ENCODE results near the gene ACSS1.

Gene ACSS1

DNA sequence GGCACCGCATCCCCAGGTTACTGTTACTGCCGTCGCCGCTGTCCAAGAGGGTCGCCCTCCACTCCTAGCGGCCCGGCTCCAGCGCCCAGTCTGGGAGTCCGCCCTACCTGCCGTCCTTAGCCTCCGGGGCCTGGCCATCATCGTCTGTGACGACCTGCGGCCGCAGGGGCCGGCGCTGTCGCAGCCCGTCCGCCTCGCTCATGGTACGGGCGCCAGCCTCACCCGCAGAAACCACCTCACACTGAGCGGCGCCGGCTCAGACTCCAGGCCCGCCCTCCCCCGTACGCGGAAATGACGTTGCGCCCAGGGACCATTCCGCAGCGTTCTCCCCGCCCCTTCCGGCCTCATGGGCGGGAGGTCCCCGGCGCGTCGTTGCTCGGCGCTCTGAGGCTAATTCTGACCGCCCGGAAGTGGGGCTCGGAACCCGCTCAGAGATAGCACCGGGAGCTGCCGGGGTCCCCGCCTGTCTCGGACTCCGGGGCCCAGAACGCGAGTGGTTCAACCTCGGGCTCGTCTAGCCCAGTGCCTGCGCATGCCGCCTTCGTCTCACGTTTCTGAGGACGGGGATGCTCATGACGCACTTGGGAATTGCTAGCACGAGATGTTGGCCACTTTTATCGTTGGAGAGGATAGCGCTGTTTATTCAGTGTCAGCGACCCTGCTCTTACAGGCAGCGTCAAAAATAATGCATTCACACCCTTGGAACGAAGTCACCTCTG is 65.3 kb downstream of the ACSS1 start, which contains the start of gene APMAP:
Gene APMAP (minus strand): TSS at position 265 of the 719 bp plus-strand sequence. CDS start 63 bp downstream, at position 202.
- DNase-seq: peak; percentile 75

DNA sequence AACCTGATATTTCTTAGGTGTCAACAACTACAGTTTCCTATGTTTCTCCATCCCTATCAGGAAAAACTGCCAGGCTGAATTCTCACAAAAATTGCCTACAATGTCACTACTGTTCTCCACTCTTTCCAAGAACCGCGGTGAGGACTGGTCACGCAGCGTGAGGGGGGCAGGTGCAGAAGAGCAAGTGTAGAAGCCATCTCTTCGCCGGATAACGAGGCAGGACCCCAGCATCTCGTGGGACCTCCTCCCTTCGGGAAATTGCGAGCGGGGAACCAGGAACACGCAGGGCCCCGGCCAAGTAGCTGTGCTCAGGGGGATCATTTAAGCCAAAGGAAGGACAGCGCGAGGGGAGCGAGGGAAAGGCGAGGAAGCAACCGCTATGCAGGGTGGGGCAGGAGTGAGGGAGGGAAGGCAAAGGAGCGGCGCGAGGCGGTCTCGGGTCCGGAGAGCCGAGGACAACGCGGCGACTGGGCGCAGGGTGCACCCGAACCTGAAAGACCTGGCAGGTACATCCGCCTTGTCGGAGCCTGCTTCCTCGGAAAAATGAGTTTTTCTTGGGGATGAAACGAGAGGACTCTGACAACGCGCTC is 65.9 kb downstream of the ACSS1 start:
- no peak for DNase-seq

DNA sequence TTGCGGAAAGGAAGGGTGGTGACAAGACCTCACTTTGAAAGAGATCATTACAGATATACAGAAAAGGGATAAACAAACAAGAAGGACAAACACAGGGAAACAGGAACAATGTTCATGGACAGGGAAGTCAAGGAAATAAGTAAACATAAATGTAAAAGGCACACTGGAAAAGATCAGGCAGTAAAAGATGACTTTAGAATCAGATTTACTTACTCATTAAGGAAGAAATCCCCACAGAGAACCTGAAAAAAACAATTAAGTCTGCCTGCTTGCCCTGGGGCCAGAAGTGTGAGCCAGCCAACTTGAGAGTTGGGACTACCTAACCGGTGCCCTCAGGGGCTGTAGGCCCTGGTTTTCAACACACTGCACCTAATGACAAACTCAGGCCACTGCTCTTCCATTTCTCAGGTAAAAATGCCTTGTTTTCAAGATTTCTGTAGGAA is 67.1 kb downstream of the ACSS1 start:
- DNase-seq: no peak

DNA sequence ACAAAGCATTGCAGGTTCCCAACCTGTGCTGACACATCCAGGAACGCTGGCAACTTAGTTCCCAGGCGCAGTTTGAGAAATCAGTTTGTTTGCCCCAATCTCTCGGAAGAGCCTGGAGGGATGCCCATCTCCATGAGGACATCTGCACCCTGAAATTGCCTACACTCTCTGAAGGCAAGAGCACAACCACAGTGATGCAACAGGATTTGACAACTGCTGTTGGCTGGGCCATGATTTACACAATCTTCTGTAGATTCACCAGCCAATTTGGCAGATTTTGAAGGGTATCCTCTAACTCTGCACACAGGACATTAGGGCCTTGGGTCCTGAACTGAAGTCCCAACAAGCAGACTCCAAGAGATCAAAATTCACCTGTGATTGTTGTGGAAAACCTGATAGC is 68.8 kb downstream of the ACSS1 start:
- DNase-seq: no peak

DNA sequence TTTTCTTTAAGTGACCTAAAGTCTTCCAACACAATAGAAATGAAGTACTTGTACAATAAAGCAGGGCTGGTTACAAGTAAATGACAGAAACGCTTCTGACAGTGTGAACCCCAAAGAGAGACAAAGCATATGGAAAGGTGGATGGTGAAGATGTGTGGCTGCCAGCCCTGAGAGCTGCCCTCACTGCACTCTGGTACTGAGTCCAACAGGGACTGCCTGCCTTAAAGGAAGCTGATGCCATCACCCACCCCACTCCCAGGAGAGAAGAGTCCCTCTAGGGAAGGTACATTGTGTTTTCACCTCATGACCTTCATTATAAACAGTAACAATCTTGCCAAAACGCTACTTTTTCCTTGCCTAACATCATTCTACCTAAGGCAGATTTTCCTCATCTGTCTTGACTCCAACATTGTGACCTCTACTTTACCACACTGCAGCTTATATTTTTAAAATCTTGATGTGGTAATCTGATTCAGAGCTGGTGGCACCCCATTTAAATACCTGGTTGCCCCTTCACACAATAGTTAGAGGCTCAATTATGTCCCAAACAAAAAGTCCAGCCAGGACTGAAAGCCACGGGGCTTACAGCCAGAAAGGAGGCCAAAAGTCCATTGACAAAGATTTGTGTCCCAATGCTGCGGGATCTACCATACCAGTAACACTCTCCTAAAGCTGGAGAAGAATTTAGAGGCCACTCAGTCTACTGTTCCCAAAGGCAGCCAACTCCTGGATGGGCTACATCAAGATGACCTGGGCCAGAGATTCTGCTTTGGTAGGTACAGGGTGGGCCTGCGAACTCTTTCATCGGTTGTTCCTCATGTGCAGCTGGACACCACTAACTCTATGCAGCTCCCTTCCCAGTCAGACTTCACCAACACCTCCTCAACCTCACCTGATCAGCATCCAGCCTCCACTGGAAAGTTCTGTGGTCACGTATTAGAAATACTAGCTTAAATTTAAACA is 69.8 kb downstream of the ACSS1 start:
- DNase-seq: no peak

DNA sequence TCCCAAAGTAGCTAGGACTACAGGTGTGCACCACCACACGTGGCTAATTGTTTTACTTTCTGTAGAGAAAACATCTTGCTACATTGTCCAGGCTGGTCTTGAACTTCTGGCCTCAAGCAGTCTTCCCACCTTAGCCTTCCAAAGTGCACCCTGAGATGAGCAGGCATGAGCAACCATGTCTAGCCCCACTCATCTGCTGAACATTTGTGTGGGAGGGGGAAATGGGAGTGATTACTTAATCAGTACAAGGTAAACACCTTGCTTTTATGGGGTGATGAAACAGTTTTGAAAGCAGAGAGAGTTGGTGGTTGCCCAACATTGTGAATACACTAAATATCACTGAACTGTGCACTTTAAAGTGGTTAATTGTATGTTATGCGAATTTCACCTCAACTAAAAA is 70.7 kb downstream of the ACSS1 start:
- no peak for DNase-seq

DNA sequence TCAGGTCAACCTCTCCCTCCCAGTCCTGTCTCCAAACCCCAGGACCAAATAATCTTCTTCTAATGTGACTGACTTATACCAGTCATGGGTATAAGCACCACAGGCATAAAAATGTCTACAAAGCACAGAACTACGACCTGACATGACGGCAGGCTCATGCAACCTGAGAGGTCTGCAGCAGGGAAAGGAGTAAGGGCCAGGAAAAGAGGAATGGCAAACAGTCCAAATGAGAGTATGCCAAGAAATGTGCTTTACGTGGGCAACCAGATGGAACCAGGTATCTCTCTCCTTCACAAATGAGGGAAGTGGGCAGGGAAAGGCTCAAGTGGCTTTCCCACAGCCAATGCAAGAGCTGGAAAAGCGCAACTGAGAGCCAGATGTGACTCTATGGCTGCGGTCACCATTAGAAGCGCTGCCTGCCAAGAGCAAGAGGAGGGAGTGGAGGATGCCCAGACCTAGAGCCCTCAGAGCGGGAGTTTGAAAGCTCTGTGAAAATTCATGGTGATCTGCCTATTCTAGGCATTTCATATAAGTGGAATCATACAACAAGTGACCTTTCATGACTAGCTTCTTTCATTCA is 71.4 kb downstream of the ACSS1 start:
- no peak for DNase-seq

DNA sequence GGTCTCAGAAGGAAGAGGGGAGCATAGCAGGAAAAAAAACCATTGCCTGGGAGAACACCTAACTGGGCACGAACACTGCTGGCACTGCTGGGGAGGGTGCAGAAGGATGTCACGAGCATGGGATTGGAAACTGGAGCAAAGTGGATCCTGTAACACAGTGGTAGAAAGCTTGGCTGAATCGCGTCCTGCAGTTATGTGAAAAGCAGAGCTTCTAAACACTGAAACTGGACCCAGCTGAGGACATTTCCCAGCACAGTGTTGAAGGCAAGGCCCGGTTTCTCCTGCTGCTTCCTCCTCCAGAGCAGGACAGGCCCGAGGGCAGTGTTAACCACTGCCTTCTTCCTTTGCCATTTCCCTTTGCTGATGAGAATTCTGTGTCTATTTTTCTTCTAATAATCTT is 72.1 kb downstream of the ACSS1 start:
- no peak for DNase-seq

DNA sequence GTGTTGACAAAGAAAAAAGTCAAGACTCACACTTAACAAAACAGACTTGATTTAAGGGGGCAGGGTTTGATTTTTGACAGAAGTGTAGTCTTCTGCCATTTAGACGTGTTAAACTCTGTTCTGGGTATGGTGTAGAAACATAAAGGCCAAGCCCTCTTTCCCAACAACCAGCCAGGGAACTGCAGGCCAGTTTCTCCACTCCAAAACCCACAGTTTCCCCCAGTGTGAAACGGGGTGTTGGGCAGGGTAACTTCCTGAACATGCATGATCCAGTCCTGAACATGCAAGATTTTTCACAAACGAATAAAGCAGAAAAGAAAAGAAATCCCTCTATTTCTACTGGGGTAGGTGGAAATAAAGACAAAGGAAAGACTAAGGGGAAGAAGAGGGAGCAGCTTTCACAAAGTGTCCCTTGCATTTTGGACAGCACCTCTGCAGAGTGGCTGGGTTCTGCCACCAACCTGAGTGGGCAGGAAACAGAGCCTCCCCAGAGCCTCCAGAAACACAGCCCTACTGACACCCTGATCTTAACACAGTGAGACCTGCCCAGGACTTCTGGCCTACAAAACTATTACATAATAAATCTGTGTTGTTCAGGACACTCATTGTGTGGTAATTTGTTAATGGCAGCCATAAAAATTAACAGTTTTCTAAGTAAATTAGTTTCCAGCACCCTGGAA is 72.8 kb downstream of the ACSS1 start:
- no peak for DNase-seq

DNA sequence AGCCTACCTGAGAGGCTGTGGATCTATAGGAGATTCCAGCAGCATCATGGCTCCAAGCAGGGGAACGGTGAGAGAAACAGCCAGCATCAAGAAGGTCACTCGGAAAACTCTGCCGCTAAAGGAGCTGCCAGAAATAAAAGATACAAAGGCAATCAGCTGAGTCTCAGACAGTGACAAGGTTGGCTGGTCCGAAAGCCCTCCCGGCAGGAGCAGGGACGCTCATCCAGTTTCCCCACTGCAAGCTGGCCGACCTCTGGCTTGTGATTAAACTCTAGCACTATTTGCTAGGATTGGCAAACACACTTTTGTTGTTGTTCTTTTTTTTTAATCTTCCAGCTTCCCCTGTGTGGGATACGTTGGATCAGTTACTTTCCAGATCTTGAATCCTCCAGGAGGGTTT is 74.0 kb downstream of the ACSS1 start:
- no peak for DNase-seq

DNA sequence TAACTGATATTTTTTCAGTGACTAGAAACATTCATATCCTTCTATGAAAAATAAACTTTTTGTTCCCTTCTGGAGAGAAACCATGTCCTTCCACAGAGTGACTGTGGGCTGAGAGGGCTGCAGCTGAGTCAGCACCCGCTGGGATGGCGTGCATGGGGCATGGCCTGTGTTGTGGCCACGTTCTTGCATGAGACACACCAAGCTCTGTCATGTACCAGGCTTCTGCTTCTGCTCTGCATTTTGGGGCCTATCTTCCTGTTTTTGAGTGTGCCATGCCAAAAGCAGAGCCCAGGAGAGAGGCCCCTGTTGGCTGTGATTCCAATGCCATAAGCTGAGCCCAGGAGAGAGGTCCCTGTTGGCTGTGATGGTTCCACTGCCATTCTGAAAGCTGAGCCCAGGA is 76.1 kb downstream of the ACSS1 start:
- no peak for DNase-seq

DNA sequence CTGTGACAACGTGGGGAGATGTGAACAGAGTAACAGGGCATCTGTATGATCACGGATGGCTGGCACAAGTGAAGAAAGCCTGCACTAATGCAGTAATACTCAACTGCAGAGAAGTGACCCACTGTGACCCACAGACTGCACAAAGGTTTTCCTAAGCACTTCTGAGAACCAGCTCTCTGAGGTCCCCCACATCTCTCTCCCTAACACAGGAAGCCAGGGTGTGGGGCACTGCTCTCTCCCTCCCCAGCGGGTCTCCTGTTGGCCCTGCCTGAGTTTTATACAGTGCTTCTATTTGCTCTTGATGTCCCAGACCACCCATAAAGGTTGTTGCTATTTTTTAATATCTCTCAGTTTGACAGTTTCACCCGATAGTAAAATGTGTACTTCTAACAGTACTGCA is 76.7 kb downstream of the ACSS1 start:
- DNase-seq: no peak

DNA sequence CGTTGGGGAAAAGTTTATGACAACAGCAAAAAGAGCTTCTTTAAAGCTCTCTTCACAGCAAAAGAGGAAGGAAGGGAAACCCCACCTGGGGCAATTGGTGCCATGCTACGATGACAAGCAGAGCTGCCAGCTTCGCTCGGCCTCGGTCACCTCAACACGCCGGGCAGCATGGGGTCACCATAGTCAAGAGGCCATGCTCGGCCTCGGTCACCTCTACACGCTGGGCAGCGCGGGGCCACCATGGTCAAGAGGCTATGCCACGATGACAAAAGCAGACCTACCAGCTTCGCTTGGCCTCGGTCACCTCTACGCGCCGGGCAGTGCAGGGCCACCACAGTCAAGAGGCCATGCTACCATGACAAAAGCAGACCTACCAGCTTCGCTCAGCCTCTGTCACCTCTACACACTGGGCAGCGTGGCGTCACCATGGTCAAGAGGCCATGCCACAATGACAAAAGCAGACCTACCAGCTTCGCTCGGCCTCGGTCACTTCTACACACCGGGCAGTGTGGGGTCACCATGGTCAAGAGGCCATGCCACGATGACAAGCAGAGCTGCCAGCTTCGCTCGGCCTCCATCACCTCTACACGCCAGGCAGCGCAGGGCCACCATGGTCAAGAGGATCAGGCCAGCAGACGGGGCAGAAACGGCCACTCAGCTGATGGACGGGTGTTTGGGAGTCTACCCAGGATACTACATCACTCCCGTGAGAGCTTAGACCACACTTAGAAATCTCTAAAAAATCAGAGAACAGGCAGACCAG is 77.5 kb downstream of the ACSS1 start:
- DNase-seq: no peak

DNA sequence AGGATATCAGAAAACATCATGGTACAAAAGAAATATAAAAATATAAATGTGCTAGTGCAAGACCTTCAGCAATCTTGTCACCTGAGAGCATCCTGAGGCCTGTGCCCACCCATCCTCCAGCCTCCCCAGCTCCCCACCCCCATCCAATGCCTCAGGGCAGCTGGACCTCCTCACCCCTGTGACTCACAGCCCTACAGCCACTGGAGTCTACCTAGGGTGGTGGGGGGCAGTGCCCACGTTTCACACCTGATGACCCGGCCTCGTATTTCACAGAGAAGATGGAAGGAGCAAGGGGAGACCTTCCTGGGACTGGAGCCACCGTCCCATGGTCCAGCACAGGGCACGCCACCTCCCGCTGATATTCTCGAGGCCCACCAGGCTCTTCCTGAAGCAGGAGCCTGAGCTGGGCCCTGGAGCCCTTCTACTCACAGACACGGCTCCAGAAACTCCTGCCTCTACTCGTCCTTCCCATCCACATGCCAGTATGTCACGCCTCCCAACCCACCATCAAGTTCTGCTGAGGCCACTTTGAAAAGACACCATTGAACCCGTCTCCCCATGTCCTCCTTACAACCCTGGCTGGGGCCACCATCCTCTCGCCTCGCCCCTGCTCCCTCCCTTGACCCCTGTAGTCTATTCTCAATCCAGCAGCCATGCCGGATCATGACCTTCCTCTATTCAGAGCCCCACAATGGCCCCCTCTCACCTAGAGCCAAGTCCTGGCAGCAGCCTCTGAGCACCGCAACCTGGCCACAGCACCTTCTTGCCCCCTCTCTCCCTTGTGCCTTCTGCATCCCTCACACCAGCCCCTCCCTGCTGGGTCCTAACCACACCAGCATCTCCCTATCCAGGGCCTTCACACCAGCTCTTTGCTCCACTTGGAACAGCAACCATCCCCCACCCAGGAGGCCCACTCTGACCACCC is 78.6 kb downstream of the ACSS1 start:
- no peak for DNase-seq

DNA sequence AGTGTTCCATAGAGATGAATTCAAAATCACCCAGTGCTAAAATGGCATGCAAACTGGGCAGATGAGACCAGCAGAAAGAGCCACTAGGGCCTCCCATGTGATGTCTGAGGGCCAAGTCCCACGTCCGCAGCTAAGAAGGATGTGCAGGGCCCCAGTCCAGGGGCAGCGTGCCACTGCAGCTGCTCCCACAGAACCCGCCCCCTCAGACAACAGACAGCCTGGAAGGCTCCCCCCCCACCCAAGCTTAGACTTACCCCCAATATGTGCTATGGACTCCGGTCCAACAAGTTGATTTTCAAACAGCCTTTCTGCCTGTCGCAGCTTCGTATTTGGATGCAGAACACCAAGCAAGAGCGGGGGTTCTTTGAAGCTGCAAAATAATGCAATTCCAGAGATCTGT is 79.4 kb downstream of the ACSS1 start:
- no peak for DNase-seq

DNA sequence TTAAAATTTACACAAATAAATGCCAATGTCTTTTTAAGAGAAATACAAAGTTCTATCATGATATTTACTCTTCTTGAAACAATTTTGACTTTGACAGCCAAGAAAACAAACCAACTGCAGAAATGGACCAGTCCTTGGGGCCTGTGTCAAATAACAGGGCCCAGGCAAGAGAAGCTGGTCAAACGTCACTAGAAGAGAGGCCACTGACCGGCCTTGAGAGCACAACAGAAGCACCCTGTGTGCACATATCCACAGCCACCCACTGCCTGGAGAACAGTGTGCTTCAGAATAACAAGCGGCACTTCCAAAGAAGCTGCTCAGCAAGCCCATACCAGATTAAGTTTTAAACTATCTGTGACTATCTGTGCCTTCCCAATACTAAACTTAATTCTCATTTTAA is 80.1 kb downstream of the ACSS1 start:
- no peak for DNase-seq

DNA sequence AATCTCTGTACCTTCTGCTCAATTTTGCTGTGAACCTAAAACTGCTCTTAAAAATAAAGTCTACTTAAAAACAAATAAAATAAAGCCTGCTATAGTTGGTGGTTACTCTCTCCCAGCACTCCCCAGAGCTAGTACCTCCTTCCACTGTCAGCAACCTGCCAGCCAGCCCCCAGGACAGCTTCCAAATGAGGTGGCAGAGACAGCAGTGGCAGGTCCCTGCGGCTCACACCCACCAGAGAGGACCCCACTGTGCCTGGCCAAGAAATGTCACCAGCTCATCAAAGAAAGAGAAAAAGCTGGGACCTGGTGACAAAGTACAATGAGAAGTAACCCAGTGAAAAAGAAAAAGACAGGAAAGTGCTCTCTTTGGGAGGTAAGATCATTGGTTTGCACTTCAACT is 80.6 kb downstream of the ACSS1 start:
- DNase-seq: no peak

DNA sequence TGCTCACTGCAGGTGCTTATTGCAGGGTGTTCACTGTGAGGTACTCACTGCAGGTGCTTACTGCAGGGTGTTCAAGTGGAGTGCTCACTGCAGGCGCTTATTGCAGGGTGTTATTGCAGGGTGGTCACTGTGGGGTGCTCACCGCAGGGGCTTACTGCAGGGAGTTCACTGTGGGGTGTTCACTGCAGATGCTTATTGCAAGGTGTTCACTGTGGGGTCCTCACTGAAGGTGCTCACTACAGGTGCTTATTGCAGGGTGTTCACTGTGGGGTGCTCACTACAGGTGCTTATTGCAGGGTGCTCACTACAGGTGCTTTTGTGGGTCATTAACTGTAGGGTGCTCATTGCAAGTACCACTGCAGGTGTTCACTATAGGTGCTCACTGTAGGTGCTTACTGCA is 85.6 kb downstream of the ACSS1 start:
- no peak for DNase-seq

DNA sequence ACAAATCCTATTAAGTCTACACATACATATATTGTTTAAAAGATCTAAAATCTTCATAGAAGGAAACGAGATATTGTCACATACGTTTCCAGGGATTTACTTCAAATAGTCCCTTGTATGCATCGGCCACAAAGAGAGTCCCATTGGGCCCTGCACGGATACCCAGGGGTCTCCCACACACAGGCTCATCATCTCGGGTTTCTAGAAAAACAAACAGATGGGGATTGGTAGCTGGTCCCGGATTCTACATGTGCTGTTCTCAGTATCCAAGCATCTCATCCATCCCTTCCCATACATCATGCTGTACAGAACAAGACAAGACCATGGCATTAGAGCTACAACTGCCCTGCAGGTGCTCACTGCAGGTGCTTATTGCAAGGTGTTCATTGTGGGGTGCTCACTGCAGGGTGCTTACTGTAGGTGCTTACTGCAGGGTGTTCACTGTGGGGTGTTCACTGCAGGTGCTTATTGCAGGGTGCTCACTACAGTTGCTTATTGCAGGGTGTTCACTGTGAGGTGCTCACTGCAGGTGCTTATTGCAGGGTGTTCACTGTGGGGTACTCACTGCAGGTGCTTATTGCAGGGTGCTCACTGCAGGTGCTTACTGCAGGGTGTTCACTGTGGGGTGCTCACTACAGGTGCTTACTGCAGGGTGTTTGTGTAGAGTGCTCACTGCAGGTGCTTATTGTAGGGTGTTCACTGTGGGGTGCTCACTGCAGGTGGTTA is 86.4 kb downstream of the ACSS1 start:
- DNase-seq: no peak

DNA sequence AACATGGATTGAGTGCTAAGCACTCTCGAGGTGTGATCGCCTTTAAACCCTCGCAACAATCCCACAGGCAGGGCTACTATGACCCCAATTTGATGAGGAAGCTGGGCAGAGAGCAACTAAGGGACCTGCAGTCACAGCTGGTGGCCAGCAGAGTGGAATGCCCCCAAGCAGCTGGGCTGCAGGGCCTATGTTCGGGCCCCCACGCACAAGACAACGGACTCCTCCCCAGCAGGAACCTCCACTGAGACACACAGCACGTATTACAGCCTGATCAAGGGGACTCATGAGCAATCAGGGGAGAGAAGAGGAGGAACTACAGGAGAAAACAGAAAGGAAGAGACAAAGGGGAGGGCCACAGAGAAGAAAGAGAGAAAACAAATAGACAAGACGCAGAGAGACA is 87.2 kb downstream of the ACSS1 start:
- no peak for DNase-seq

Data from DMS 273 treated with DMSO at 0.1 percent for 48 hours (cell line).